Measurements from ENCODE around the gene IQCE. TPM values are rescaled to one million over a fixed set of nuclear protein-coding genes. Genes with fewer than 3 reads are reported as not detected.

The IQCE gene
- total RNA-seq, 1 donor from 2014 or later = 17.0 TPM

DNA sequence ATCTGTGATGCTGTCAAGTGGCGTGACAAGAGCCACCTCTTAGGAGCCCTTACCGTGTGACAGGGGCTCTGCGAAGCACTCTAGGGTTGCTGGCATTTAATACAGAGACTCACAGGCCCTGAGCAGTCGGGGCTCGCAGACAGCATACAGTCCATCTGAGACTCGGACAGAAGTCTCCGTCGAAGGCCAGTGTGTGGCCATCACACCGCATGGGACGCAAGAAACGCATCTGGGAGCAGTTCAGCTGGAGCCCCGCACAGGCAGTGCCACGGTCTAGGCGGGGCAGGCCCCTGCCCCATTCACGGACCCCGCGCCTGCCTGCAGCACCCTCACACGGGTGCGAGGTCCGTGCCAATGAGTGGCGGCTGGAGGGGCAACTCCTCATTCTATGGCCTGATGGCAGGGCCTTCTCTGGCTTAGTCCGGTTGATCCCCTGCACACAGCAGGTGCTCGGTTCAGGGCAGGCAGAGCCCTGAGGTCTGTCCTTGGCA lies 33.6 kb downstream of the IQCE start:
- no peak overlapping the region for H3K27ac Mint-ChIP-seq (ENCODE audit: unreplicated experiment)
- H3K4me1 Mint-ChIP-seq (ENCODE audit: unreplicated experiment) = no peaks in the 10 kb centered on the region
- H3K9me3 Mint-ChIP-seq (ENCODE audit: unreplicated experiment) = no peaks in the 10 kb centered on the region
- H3K36me3 Mint-ChIP-seq (ENCODE audit: unreplicated experiment) = peaks cover 37% of the 10 kb centered on the region
- TF ChIP-seq, protein P1, sequence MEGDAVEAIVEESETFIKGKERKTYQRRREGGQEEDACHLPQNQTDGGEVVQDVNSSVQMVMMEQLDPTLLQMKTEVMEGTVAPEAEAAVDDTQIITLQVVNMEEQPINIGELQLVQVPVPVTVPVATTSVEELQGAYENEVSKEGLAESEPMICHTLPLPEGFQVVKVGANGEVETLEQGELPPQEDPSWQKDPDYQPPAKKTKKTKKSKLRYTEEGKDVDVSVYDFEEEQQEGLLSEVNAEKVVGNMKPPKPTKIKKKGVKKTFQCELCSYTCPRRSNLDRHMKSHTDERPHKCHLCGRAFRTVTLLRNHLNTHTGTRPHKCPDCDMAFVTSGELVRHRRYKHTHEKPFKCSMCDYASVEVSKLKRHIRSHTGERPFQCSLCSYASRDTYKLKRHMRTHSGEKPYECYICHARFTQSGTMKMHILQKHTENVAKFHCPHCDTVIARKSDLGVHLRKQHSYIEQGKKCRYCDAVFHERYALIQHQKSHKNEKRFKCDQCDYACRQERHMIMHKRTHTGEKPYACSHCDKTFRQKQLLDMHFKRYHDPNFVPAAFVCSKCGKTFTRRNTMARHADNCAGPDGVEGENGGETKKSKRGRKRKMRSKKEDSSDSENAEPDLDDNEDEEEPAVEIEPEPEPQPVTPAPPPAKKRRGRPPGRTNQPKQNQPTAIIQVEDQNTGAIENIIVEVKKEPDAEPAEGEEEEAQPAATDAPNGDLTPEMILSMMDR (IDR thresholded peaks at IDR 0.05) = no peak
- no peak overlapping the region for H3K4me3 Mint-ChIP-seq (ENCODE audit: unreplicated experiment)
- H3K27me3 Mint-ChIP-seq (ENCODE audit: unreplicated experiment) = no peaks in the 10 kb centered on the region
- no peak for DNase-seq (ENCODE audit: extremely low spot score, unreplicated experiment)

DNA sequence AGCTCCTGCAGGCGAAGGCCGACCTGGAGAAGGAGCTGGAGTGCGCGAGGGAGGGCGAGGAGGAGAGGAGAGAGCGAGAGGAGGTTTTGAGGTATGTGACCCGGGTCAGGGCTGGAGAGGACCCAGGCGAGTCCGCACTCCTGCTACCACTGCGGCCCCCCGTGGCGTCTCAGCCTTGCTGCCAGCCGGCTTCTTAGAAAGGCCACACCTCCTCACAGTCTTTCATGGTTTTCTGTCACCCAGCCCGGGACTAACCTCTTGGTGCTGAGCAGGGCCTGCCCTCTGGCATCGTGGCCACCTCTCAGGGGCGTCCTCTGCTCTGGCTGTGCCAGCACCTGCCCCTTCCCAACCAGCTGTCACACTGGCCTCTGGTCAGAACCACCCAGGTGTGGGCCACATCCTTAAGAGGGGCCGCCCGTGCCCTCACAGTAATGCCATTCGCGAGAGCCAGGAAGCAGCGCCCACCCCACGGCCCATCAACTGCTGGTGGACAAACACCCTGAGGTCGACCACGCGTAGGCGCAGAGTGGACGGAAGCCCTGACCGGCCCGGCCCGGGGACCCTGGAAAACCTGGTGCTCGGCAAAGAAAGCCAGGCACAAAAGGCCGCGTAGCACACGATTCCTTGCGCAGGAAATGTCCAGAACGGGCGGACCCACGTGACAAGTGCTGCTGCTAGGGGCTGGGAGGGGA lies 34.4 kb downstream of the IQCE start:
- H3K36me3 Mint-ChIP-seq (ENCODE audit: unreplicated experiment) = peaks cover 38% of the 10 kb centered on the region
- H3K4me1 Mint-ChIP-seq (ENCODE audit: unreplicated experiment) = no peaks in the 10 kb centered on the region
- H3K27me3 Mint-ChIP-seq (ENCODE audit: unreplicated experiment) = no peaks in the 10 kb centered on the region
- no peak for DNase-seq (ENCODE audit: extremely low spot score, unreplicated experiment)
- no peak overlapping the region for H3K27ac Mint-ChIP-seq (ENCODE audit: unreplicated experiment)
- H3K4me3 Mint-ChIP-seq (ENCODE audit: unreplicated experiment) = no peak overlapping the region
- TF ChIP-seq, protein P1 (IDR thresholded peaks at IDR 0.05) = no peak
- no peaks in the 10 kb centered on the region for H3K9me3 Mint-ChIP-seq (ENCODE audit: unreplicated experiment)

DNA sequence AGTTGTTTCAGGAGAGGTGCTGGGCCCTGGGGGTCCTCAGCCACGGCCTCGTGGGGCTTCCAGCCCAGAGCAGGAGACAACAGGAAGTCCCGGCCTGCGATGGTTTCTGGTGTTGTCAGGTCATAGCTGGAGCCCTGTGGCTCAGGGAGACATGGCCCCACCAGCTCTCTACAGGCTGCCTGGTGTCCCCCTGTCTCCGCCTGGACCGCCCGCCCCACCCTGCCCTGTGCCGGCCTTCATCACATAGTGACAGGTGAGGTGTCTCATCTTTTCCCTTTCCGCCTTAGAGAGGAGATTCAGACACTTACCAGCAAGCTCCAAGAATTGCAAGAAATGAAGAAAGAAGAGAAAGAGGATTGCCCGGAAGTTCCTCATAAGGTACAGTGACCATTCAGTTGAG lies 35.8 kb downstream of the IQCE start:
- H3K36me3 Mint-ChIP-seq (ENCODE audit: unreplicated experiment) = peaks cover 42% of the 10 kb centered on the region

DNA sequence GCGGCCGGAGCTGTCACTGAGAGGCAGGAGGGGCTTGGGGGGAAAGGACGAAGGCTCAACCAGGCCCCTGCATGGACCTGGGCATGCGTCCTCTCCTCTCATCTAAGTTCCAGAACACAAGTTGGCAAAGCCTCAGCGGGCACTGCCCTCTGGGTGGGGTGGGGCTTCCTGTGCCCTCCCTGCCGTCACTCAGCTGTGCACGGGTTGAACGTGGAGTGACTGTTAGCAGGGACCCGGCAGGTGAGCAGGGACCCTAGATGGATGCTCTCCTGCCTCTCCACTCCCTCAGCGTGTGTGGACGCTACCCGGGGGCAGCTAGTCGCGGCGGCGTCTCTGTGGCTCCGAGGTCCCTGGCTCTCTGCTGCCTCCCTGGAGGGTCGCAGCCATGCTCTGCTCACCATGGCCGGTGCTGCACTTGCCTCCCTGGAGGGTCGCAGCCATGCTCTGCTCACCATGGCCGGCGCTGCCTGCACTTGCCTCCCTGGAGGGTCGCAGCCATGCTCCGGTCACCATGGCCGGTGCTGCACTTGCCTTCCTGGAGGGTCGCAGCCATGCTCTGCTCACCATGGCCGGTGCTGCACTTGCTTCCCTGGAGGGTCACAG lies 36.6 kb downstream of the IQCE start:
- TF ChIP-seq, protein P1 (IDR thresholded peaks at IDR 0.05) = no peak
- H3K27ac Mint-ChIP-seq (ENCODE audit: unreplicated experiment) = no peak overlapping the region
- no peaks in the 10 kb centered on the region for H3K27me3 Mint-ChIP-seq (ENCODE audit: unreplicated experiment)
- no peak overlapping the region for H3K4me3 Mint-ChIP-seq (ENCODE audit: unreplicated experiment)
- DNase-seq (ENCODE audit: extremely low spot score, unreplicated experiment) = no peak
- H3K4me1 Mint-ChIP-seq (ENCODE audit: unreplicated experiment) = no peaks in the 10 kb centered on the region
- H3K9me3 Mint-ChIP-seq (ENCODE audit: unreplicated experiment) = no peaks in the 10 kb centered on the region
- H3K36me3 Mint-ChIP-seq (ENCODE audit: unreplicated experiment) = peaks cover 40% of the 10 kb centered on the region

More for the DNA sequence above, 35.8 kb downstream of the IQCE start:
- Mint-ChIP-seq H3K27me3 (ENCODE audit: unreplicated experiment) (no peaks in the 10 kb centered on the region), H3K27ac (ENCODE audit: unreplicated experiment) (no peak overlapping the region), H3K4me3 (ENCODE audit: unreplicated experiment) (no peak overlapping the region), H3K9me3 (ENCODE audit: unreplicated experiment) (no peaks in the 10 kb centered on the region), H3K4me1 (ENCODE audit: unreplicated experiment) (no peaks in the 10 kb centered on the region)
- TF ChIP-seq, protein P1 (IDR thresholded peaks at IDR 0.05) = no peak
- DNase-seq (ENCODE audit: extremely low spot score, unreplicated experiment) = no peak

DNA sequence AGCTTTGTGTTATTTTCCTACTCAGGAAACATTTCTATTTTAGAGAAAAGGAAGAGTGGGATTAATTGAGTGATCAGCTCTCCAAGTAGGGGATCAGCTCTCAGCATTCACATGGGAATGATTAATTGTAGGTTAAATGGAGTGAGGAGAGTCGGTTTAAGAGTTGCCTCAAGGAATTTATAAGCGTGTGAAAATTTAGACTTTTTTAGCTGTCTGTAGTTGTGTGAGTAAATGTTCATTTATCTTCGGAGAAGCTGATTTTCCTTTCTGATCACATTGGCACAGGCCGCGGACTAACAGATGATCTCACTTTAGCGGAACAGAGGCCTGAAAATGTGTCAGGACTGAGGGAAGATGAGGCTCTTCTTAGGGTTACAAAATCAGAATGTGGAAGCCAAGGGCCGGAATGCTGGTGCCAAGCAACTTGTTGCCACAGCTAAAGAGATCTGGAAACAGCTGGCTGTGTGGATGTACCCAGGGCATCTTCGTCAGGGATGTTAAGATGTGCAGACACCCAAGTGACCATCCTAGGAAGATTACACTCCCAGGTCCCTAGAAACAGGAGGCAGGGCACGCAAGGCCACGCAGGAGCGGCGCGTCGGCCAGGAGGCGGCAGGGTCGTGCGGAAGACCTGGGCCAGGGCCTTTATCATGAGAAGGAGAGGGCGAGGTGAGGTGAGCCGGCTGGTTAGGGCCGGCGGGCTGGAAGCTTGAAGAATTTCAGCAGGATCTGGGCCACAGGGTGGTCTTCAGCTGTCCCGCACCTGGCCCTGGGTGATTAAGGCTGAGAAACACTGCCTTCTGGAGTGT lies 37.9 kb downstream of the IQCE start:
- DNase-seq (ENCODE audit: extremely low spot score, unreplicated experiment) = no peak
- TF ChIP-seq, protein P1 (IDR thresholded peaks at IDR 0.05) = no peak
- Mint-ChIP-seq H3K27ac (ENCODE audit: unreplicated experiment) (no peak overlapping the region), H3K27me3 (ENCODE audit: unreplicated experiment) (no peaks in the 10 kb centered on the region), H3K4me3 (ENCODE audit: unreplicated experiment) (no peak overlapping the region), H3K9me3 (ENCODE audit: unreplicated experiment) (no peaks in the 10 kb centered on the region), H3K4me1 (ENCODE audit: unreplicated experiment) (no peaks in the 10 kb centered on the region), H3K36me3 (ENCODE audit: unreplicated experiment) (peaks cover 41% of the 10 kb centered on the region)
